Mucosa of stomach (tissue), 1 donor: ENCODE data around the gene PACC1.

ENCODE experiments used
- H3K27me3 ChIP-seq: one replicate; pipeline ENCODE4 v1.7.0; 2013; ENCODE audit warnings: mild to moderate bottlenecking, low read length; ENCODE audit not compliant: control insufficient read depth, insufficient read depth
- H3K36me3 ChIP-seq: one replicate; pipeline ENCODE4 v1.7.0; 2013; ENCODE audit warnings: low read length; ENCODE audit not compliant: control insufficient read depth, insufficient read depth
- H3K4me1 ChIP-seq: one replicate; pipeline ENCODE4 v1.7.0; 2013; ENCODE audit warnings: mild to moderate bottlenecking, low read length; ENCODE audit not compliant: control insufficient read depth, insufficient read depth
- H3K4me3 ChIP-seq: one replicate; pipeline ENCODE4 v1.7.0; 2013; ENCODE audit warnings: low read length
- H3K9ac ChIP-seq: one replicate; pipeline ENCODE4 v1.7.0; 2013; ENCODE audit warnings: mild to moderate bottlenecking, low read length, moderate library complexity
- H3K9me3 ChIP-seq: one replicate; pipeline ENCODE4 v1.7.0; 2013; ENCODE audit warnings: mild to moderate bottlenecking, low read length, moderate library complexity; ENCODE audit not compliant: control insufficient read depth
- donor health status: Pancreatic carcinoma.

PACC1 gene

DNA sequence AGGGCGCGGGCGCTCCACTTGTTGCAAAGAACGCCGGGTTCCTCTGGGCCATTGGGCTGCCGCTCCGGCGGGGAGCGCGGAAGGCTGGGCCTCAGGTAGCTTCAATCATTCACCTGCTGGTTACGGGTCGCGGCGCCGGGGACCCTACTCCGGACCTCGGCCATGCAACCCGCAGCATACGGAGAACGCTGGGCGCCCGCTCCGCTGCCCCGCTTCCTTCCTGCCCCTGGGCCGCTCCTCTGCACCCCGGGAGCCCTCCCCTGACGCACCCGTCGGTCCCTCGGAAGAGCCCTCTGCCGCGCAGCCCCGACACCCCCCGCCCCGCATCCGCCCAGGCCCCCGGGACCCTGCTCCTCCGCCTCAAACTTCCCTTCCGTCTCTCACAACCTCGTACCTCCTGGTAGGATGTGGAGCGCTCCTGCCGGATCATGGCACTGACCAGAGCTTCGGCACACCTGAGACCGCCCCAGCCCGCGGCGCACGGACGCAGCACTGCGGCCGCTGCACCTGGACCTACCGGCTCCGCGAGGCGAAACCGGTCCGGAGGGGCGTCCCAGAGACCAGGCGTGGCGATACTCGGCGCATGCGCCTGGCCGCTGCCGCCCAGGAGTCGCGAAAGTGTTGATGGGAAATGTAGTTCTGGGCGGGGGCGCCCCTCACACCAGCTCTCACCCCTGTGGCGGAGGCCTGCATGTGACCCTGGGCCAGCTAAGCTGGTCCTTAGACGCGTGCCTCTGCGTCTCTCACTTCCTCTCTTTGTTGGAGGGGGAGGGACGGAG, at the start of gene PACC1:
PACC1 (minus strand) TSS at position 559 of the 779 bp plus-strand sequence; CDS start at position 430, 129 bp downstream.
- H3K27me3 ChIP-seq, result peaks cover 3% of the 10 kb centered on the region
- peak within 1 kb of the TSS; percentile 71 for H3K9ac ChIP-seq
- H3K36me3 ChIP-seq, result no peaks in the 10 kb centered on the region

GRCh38 chr1:212463565-212464285, 49.0 kb upstream of the PACC1 start:
- Histone ChIP-seq H3K9ac (no peak overlapping the region), H3K4me1 (no peaks in the 10 kb centered on the region), H3K36me3 (no peaks in the 10 kb centered on the region), H3K4me3 (no peak overlapping the region), H3K27me3 (no peaks in the 10 kb centered on the region), H3K9me3 (no peaks in the 10 kb centered on the region)

More for the DNA sequence above, at the start of gene PACC1:
- Histone ChIP-seq H3K4me3 (peak within 1 kb of the TSS; percentile 84), H3K9me3 (no peaks in the 10 kb centered on the region), H3K4me1 (peaks cover 13% of the 10 kb centered on the region)

GRCh38 chr1:212461916-212462660, 47.4 kb upstream of the PACC1 start:
- Histone ChIP-seq H3K4me3 (no peak overlapping the region), H3K36me3 (no peaks in the 10 kb centered on the region), H3K9me3 (no peaks in the 10 kb centered on the region), H3K27me3 (no peaks in the 10 kb centered on the region), H3K9ac (no peak overlapping the region), H3K4me1 (no peaks in the 10 kb centered on the region)

- no peaks in the 10 kb centered on the region for H3K4me1 ChIP-seq
- no peak overlapping the region for H3K4me3 ChIP-seq
- H3K27me3 ChIP-seq, result no peaks in the 10 kb centered on the region
- no peak overlapping the region for H3K9ac ChIP-seq
- H3K36me3 ChIP-seq, result no peaks in the 10 kb centered on the region
- H3K9me3 ChIP-seq, result no peaks in the 10 kb centered on the region
These were observed 45.7 kb upstream of the PACC1 start for GRCh38 chr1:212460376-212460775.

GRCh38 chr1:212459656-212460055, 45.0 kb upstream of the PACC1 start:
- no peaks in the 10 kb centered on the region for H3K9me3 ChIP-seq
- H3K9ac ChIP-seq, result no peak overlapping the region
- H3K27me3 ChIP-seq, result no peaks in the 10 kb centered on the region
- H3K36me3 ChIP-seq, result no peaks in the 10 kb centered on the region
- no peaks in the 10 kb centered on the region for H3K4me1 ChIP-seq
- H3K4me3 ChIP-seq, result no peak overlapping the region

DNA sequence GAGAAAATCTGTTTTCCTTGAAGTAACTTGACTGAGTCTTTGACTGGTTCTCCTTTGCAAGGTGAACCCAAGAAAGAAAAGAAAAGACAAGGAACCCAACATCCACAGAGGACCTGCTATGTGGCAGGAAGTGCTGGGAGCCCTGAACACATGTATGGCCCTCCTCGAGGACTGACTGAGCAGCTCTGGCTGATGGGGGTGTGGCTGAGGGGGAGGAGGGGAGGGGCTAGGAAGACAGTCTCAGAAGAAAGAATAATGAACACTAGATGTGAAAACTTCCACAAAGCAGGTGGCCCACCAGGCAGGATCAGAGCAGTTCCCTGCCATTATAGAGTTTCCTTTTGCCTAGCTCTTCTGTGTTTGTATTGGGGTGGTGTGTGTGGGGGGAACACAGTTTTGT, 44.1 kb upstream of the PACC1 start:
- no peaks in the 10 kb centered on the region for H3K4me1 ChIP-seq
- no peaks in the 10 kb centered on the region for H3K36me3 ChIP-seq
- no peaks in the 10 kb centered on the region for H3K27me3 ChIP-seq
- H3K9ac ChIP-seq, result no peak overlapping the region
- H3K9me3 ChIP-seq, result no peaks in the 10 kb centered on the region
- H3K4me3 ChIP-seq, result no peak overlapping the region

DNA sequence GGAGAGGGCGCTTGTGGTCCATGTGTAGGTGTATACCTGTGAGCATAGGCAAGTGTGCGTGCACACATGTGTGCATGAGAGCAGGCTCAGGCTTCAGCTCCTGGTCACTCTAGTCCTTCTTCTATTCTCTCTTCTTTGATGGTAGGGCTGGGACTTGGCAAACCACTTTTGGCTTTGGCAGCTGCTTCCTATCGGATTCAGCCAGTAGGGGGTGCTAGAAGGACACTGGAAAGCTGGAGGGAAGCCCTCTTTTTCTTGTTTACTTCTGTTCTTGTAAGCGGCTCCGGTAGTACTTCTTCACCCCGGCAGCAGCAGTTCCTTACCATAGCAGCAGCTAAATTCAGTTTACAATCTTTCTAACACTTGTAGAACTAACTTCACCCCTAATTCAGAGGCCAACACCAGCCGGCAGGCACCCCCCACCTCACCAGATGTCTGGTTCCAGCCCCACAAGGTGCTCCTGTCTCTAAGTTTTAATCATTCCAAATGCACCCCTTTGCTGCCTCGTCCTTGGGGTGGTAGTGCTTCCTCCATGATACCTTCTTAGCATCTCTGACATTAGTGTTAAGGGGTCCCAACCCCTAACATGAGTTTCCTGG, 43.2 kb upstream of the PACC1 start:
- Histone ChIP-seq H3K4me1 (no peaks in the 10 kb centered on the region), H3K9ac (no peak overlapping the region), H3K9me3 (no peaks in the 10 kb centered on the region)

DNA sequence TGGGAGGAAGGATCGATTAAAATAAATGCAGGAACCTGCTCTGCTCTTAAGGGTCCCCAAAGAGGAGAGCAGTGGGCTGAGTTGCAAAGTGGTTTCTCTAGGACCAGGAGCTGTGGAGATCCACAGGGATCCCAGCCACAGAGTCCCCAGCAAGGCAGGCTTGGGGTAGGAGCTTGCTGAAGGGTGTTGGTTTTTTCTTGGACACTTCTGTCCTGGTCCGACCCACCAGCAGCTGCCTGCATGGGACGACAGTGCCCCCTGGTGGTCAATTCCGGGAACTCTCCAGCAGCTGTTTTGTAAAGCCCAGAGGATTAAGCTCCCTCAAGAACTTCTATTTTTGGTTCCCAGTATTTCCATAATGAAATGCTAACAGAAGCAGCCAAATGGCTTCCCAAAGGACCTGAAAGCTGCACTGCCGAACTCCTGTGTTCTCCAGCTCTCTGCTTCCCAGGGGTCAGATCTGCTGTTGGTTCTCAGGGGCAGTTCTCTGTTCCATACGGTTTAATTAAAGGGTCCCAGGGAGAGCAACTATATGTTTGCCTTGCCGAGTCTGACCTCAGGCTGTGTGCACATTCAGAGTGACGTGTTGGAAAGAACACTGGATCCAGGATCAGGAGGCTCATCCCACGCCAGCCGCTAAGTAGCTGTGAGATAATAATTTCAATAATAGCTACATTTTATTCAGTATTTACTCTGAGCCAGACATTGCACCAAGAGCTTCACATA, 41.3 kb upstream of the PACC1 start:
- Histone ChIP-seq H3K4me3 (no peak overlapping the region), H3K4me1 (no peaks in the 10 kb centered on the region), H3K9ac (peak overlapping the region; percentile 8), H3K9me3 (no peaks in the 10 kb centered on the region), H3K36me3 (no peaks in the 10 kb centered on the region), H3K27me3 (no peaks in the 10 kb centered on the region)

More for the DNA sequence above, 43.2 kb upstream of the PACC1 start:
- Histone ChIP-seq H3K27me3 (no peaks in the 10 kb centered on the region), H3K36me3 (no peaks in the 10 kb centered on the region), H3K4me3 (no peak overlapping the region)

DNA sequence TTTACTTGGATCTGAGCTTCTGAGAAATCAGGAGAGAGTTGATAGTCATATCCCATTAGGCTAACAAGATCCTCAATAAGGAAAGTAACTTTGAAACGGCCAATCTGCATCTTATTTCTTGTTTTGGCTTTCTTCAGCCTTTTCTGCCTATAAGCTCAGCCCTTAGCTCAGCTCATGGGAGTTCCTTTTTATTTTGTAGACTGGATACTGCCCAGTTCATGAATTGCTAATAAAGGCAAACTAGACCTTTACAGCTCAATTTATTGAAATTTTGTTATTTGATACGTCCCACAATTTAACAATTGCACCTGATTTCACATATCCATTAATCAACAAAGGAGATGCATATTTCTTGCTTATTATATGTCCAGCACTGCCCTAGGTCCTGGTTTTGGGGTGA, 40.7 kb upstream of the PACC1 start:
- Histone ChIP-seq H3K36me3 (no peaks in the 10 kb centered on the region), H3K9ac (no peak overlapping the region), H3K4me3 (no peak overlapping the region), H3K9me3 (no peaks in the 10 kb centered on the region), H3K4me1 (no peaks in the 10 kb centered on the region), H3K27me3 (no peaks in the 10 kb centered on the region)

DNA sequence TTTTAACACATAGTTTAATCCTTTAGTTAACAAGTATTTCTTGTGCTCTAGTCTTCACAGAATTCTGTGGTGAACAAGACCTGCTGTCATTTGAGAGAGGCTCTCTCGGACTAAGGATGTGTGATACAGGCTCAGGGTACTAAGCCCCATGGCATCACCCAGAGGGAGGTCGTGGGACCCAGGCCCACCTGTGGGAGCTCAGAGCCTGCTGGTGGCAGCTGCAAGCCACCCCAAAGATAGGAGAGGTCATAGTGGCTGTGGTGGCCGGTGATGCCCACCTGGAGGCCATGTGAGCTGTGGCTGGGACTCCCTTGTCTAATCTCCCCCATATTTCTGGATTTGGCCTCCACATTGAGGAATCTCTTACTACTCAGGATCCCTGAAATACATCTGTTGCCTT, 40.1 kb upstream of the PACC1 start:
- Histone ChIP-seq H3K9ac (no peak overlapping the region), H3K27me3 (no peaks in the 10 kb centered on the region), H3K4me1 (no peaks in the 10 kb centered on the region), H3K9me3 (no peaks in the 10 kb centered on the region), H3K4me3 (no peak overlapping the region), H3K36me3 (no peaks in the 10 kb centered on the region)

GRCh38 chr1:212453156-212453857, 38.6 kb upstream of the PACC1 start:
- Histone ChIP-seq H3K4me3 (no peak overlapping the region), H3K27me3 (no peaks in the 10 kb centered on the region), H3K4me1 (no peaks in the 10 kb centered on the region), H3K36me3 (no peaks in the 10 kb centered on the region), H3K9ac (no peak overlapping the region), H3K9me3 (no peaks in the 10 kb centered on the region)
